HG03342 (cell line): Measurements from ENCODE around the gene CAND1.
"Not testable (repeated sequence)": the region's sequence is repeated elsewhere in the genome, so short reads cannot be mapped to it uniquely, and the experiment has no call there.

Experiments
- ATAC-seq: cut with Tn5 transposase; IDR thresholded peaks from one replicate; pipeline ENCODE4 v1.9.1; 2021; ENCODE audit warnings: mild to moderate bottlenecking, moderate library complexity; ENCODE audit not compliant: unreplicated experiment

The CAND1 gene

GRCh38 chr12:67339530-67339929, 70.4 kb downstream of the CAND1 start:
- ATAC-seq = no peak

DNA sequence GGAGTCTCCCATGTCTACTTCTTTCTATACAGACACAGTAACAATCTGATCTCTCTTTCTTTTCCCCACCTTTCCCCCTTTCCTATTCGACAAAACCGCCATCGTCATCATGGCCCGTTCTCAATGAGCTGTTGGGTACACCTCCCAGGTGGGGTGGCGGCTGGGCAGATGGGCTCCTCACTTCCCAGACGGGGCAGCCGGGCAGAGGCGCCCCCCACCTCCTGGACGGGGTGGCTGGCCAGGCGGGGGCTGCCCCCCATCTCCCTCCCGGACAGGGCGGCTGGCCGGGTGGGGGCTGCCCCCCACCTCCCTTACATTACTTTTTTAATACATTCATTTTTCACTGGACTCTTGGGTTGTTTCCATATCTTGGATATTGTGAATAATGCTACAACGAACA, 71.9 kb downstream of the CAND1 start:
- ATAC-seq = not testable (repeated sequence)

- ATAC-seq = no peak
Observed at GRCh38 chr12:67344979-67345710, 76.0 kb downstream of the CAND1 start.

GRCh38 chr12:67348683-67349082, 79.5 kb downstream of the CAND1 start:
- no peak for ATAC-seq

DNA sequence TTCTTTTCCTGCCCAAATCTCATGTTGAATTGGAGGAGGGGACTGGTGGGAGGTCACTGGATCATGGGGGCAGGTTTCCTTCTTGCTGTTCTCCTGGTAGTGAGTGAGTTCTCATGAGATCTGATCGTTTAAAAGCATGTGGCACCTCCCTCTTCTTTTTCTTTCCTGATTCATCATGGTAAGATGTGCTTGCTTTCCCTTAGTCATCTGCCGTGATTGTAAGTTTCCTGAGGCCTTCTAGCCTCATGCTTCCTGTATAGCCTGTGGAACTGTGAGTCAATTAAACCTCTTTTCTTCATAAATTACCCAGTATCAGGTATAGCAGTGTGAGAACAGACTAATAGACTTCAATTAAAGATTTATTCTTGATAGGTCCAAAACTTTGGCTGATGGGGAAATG, 83.5 kb downstream of the CAND1 start:
- no peak for ATAC-seq

- ATAC-seq = no peak
Observed at GRCh38 chr12:67354322-67354721, 85.2 kb downstream of the CAND1 start.

- ATAC-seq = no peak
Observed at GRCh38 chr12:67354966-67355365, 85.8 kb downstream of the CAND1 start.

DNA sequence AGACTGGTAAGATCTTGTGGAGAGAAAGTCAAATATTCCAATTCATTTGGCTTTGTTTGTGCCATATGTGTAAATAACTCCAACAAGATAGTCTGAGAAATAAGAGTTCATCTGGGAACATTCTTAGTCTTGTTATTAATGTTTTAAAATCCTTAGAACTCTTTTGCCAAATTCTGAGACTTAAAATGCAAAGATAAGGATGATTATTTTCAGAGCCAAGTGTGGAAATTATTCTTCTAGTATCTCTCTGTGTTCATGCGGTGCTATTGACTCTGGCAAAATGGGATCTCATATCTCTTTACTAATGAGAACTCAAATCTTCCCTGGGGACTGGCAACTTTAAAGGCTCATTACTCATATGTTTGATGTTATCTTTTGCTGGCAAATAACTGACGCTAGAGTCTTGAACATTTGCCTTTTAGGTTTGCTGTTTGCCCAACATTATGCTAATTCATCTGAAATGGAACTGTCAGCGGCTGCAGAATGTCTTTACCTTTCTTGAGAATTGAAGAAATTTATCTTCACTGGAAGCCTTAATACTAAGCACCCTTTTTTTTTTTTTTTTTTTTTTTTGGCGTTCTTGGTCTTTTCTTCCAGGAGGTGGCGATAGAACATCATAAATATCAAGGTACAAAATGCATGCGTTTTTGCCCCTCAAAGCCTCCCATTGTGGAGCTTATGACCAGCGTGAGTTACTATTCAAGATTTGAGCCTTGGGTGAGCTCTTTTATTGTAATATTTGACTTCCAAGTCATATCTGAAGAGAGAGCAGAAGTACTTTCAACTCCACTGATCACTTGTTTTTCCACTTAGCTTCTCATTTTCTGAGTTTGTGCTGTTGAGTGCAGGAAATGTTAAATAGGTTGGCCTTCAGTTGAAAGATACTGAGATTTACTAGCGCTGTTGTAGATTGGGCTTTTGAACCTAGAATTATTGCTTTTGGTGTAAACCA, 86.5 kb downstream of the CAND1 start:
- ATAC-seq = peak; percentile 59

- ATAC-seq = no peak
Observed at GRCh38 chr12:67356380-67356774, 87.2 kb downstream of the CAND1 start.

DNA sequence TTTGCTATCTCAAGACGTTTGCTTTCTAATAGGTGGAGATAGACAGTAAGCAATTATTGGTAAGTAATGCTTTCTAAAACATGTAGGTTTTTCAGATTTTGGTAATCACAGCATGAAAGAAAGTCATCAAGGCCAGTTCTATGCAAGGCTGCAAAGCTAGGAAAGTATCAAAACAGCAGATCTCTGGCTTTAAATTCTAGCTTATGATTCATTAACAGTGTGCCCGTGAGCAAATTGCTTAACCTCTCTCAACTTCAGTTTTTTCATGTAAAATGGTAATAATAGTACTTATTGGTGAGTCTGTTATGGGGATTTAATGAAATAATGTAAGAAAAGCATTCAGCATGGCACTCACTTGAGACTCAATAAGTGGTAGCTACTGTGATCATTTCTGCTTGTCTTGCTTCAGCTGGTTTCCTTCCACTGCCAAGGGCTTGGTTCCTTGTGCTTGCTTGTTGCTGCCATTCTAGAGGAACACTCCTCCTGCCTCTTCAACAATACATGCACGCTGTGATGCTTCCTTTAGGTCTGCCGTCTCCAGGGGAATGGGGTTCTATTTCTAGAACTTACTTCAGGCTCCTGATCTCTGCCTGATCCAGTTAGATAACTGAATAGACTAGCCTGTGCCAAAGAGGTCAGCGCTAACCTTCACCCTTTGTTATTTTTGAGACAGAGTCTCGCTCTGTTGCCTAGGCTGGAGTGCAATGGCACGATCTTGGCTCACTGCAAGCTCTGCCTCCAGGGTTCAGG, 88.4 kb downstream of the CAND1 start:
- no peak for ATAC-seq

- ATAC-seq = no peak
Observed at GRCh38 chr12:67358781-67359338, 89.7 kb downstream of the CAND1 start.

DNA sequence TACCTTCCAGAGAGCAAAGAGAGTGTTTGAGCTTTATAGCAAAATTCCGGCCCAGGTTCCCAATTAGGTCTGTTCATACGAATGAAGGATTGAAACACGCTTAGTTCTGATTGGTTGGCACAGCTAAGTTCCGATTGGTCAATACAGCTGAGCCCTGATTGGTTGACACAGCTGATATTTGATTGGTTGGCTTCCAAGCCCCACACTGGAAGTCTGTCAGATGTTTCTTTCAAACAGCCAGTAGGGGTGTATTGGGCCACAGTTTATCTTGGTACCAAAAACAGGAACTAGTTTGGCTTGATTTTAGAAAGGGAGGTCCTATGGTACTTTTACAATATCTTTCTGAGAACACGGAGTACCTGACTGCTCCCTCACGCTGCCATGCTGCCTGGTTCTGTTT, 93.4 kb downstream of the CAND1 start:
- ATAC-seq = no peak

- no peak for ATAC-seq
Observed at GRCh38 chr12:67364228-67364627, 95.1 kb downstream of the CAND1 start.

- no peak for ATAC-seq
Observed at GRCh38 chr12:67365131-67365530, 96.0 kb downstream of the CAND1 start.

- ATAC-seq = no peak
Observed at GRCh38 chr12:67367843-67368242, 98.7 kb downstream of the CAND1 start.
